KOPT-K1 (cell line): ENCODE data around the gene SYNPO2.
"Not testable (repeated sequence)": the region's sequence is repeated elsewhere in the genome, so short reads cannot be mapped to it uniquely, and the experiment has no call there.

Experiments used
- H3K27ac ChIP-seq: fragments of 200-600 bp; sonication (generic); 2 replicates; pipeline ENCODE4 v1.5.1; 2016; ENCODE audit warnings: antibody characterized with exemption, mild to moderate bottlenecking, low read depth, low read length; ENCODE audit not compliant: poor library complexity, severe bottlenecking
- H3K36me3 ChIP-seq: fragments of 200-600 bp; sonication (generic); 2 replicates; pipeline ENCODE4 v1.5.1; 2017; ENCODE audit warnings: antibody characterized with exemption, mild to moderate bottlenecking, low read length, moderate library complexity; ENCODE audit not compliant: insufficient read depth
- H3K9me3 ChIP-seq: fragments of 200-600 bp; sonication (generic); 2 replicates; pipeline ENCODE4 v1.5.1; 2017; ENCODE audit warnings: antibody characterized with exemption, low read length, mild to moderate bottlenecking; ENCODE audit not compliant: insufficient read depth, poor library complexity, severe bottlenecking

The SYNPO2 gene

DNA sequence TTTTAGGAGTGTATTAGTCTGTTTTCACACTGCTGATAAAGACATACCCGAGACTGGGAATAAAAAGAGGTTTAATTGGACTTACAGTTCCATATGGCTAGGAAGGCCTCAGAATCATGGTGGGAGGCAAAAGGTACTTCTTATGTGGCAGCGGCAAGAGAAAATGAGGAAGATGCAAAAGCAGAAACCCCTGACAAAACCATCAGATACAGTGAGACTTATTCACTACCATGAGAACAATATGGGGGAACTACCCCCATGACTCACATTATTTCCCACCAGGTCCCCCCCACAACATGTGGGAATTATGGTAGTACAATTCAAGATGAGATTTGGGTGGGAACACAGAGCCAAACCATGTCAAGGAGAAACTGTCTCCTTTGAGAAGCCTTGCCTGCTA, 121.6 kb downstream of the SYNPO2 start:
- H3K36me3 ChIP-seq, H3K9me3 ChIP-seq, H3K27ac ChIP-seq: not testable (repeated sequence)

DNA sequence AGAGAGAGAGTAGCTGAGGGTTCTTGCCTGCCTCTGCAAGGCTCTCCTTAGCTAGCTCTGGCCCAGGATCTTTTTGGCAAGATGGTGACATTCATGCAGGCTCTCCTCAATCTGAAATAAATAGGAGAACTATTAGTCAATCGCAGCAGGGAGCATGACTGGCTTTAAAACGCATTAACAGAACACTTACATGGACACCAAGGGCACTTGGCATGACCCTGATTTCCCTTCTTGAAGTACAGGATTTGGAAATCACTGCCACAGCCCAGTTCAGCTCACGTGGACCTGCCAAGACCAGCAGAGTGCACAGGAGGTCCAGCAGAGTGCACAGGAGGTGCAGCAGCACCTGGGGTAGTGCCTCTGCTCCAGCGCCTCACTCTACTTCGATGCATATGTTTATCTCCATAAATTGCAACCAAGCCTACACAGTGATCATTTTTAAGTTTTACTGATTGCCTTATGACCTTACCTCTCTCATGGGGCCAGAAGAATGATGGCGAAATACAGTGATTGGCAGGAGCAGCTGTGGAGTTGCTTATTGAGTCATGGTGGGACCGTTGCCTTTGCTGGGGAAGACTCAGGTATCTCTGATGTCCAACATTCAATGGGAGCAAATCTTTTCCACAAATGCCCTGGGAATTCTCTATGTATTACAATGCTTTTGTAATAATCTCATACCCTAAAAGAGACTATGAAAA, 122.4 kb downstream of the SYNPO2 start:
- Histone ChIP-seq H3K36me3 (no peaks in the 10 kb centered on the region), H3K27ac (no peak overlapping the region), H3K9me3 (no peaks in the 10 kb centered on the region)

DNA sequence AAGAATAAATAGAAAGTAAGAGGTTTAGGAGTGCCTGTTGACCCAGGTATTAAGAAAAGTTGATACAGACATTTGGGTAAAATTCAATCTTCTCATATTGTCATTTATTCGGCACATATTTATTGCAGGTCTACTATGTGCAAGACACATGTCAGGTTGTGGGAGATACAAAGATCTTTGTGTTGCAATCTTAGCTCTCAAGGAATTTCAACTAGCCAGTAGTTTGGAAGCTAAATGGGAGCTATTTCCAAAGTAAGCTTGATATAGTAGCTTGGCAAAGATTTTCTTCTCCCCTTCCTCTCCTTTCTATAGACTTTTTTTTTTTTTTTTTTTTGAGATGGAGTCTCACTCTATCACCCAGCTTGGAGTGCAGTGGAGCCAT, 122.9 kb downstream of the SYNPO2 start:
- Histone ChIP-seq H3K27ac (no peak overlapping the region), H3K9me3 (no peaks in the 10 kb centered on the region), H3K36me3 (no peaks in the 10 kb centered on the region)

DNA sequence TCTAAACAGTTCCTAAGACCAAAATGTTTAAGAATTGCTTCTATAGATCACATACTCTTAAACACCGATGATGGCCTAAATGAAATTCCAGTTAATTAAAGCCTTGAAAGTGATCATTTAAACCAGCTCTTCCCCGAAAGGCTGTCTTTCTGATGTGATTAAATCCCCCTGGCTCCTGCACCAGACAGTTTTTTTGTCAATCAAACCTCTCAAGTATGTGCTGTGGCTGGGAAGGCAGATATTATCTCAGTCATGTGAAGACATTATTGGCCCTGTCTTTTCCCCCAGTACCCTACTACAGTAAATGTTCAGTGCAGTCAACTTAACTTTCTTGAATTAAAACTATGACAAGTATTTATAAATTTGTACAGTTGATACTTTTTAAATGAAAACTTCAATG, 126.0 kb downstream of the SYNPO2 start:
- no peaks in the 10 kb centered on the region for H3K36me3 ChIP-seq

DNA sequence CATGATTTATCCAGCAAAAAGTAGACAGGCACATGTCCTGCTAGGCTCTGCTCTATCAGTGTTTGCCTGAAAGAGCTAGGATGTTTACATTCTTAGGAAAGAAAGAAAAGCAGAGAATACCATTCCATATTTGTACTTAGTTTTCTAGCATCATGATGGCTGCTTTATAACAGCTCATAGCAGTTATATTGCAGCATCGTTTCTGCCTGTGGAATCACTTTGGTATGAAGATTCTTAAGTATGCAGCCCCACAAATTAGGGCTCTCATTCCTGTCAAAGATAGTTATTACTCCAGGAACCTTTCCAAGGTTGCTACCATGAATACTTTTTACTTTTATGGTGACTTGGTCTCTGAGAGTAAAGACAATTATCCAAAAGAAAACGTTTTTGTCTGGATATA, 128.0 kb downstream of the SYNPO2 start:
- Histone ChIP-seq H3K36me3 (no peaks in the 10 kb centered on the region), H3K27ac (no peak overlapping the region), H3K9me3 (no peaks in the 10 kb centered on the region)

More for the DNA sequence above, 126.0 kb downstream of the SYNPO2 start:
- Histone ChIP-seq H3K27ac (no peak overlapping the region), H3K9me3 (no peaks in the 10 kb centered on the region)

DNA sequence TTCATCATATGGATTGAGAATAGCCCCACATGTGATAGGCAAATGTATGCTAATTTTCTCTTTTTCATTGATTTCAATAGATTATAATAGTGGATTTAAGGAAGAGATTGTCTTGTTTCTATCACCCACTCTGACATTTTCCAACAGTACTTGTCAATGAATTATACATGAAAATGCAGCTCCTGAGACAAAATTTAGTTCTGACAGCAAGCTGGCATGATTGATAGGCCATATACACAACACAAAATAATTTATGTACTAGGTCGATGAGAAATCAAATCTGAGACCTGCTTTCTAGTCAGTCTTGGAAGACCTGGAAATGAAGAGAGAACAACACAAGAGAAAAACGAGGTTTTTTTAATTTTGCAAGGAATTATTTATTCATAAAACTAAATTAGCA, 129.0 kb downstream of the SYNPO2 start:
- H3K27ac ChIP-seq: no peak overlapping the region
- no peaks in the 10 kb centered on the region for H3K36me3 ChIP-seq
- no peaks in the 10 kb centered on the region for H3K9me3 ChIP-seq

DNA sequence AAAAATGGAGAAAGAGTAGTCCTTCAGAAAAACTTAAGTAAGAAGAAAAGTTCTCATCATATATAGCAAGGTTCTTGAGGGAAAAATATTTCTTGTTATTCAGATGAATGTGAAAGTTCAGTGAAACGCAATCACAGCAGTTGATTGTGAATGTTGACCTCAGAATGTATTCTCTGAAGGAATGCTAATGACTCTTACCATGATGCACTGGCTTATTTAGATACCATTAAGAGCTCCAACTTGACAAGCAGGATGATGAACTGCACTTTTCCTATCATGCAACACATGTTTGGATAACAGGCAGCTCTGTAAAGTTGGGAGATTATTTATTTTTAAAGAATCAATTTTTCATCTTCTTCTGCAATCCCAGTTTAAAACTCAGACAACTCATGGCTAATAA, 131.5 kb downstream of the SYNPO2 start:
- no peaks in the 10 kb centered on the region for H3K9me3 ChIP-seq
- no peaks in the 10 kb centered on the region for H3K36me3 ChIP-seq

DNA sequence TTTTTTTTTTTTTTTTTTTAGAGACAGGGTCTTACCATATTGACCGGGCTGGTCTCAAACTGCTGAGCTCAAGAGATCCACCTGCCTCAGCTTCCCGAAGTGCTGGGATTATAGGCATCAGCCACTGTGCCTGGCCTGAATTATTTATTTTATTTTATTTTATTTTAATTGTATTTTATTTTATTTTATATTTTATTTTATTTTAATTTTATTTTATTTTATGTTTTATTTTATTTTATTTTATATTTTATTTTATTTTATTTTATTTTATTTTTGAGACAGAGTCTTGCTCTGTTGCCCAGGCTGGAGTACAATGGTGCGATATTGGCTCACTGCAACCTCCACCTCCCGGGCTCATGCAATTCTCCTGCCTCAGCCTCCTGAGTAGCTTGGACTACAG, 133.9 kb downstream of the SYNPO2 start:
- not testable (repeated sequence) for H3K36me3 ChIP-seq, H3K9me3 ChIP-seq, H3K27ac ChIP-seq

More for the DNA sequence above, 131.5 kb downstream of the SYNPO2 start:
- no peak overlapping the region for H3K27ac ChIP-seq

DNA sequence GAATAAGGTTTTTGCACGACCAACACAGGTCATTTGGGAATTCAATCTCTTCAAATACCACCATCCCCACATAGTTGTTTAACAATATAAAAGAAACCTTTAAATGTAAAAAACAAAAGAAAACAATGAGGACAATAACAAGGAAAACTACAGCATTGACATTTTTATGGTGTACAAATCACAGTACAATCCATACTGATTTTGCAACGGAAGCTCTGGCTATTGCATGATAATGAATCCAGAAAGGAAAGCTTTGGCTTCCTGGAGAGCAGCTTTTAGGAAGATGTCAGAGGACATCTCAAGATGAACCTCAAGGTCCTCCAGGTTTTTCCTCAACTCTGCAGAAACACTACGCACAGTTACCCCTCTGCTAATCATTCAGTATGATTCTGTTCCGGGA, 135.4 kb downstream of the SYNPO2 start:
- H3K27ac ChIP-seq: no peak overlapping the region
- H3K36me3 ChIP-seq: no peaks in the 10 kb centered on the region
- no peaks in the 10 kb centered on the region for H3K9me3 ChIP-seq

DNA sequence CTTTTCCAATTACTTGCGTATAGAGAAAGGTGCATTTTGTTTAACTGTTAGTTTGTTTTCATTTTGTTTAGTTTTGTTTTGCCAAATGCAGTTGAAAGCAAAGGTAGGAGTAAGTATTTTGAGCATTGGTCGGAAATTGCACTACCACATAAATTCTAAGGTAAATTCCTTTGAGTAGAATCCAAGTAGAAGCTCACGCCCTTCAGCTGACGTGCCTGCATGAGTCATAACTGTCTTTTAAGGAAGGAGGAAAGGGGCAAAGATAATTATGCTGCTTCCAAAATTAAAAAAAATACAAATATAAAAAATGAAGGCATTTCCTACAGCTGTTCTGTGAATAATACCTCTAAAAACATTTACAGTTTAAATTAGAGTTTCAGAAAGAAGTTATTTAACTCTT, 136.8 kb downstream of the SYNPO2 start:
- H3K36me3 ChIP-seq: no peaks in the 10 kb centered on the region
- H3K9me3 ChIP-seq: no peaks in the 10 kb centered on the region
- H3K27ac ChIP-seq: no peak overlapping the region

DNA sequence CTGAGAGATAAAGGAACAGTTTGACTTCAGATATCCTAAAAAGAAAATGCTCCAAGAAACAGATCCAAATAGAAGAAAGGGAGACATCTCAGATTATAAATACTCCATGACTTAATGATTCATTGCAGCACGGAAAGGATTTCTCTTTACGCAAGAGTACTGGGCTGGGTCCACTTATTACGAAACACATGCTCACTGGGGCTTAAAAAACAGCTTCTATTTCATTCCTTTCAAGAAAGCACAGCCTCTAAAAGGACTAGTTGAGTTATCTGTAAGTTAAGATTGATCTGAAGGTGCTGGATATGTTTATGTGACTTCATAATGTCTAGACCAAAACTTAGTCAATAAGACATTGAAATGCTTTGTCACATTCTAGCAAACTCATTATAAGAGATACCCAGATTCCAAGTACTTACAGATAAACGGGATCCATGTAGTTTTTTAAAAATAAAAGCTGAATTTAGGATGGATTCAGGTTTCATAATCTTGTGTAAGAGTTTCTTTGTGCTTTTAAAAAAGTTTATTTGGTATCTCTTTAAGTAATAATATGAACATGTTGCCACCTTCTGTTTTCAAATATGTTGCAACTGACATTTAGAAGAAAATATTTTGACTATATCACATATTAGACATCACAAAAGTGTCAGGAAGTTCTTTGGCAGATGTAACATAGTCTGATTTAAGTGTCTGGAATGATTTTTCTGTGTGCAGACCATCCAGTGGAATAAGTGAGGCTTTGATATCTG, 137.4 kb downstream of the SYNPO2 start:
- no peaks in the 10 kb centered on the region for H3K36me3 ChIP-seq
- H3K9me3 ChIP-seq: no peaks in the 10 kb centered on the region
- no peak overlapping the region for H3K27ac ChIP-seq

DNA sequence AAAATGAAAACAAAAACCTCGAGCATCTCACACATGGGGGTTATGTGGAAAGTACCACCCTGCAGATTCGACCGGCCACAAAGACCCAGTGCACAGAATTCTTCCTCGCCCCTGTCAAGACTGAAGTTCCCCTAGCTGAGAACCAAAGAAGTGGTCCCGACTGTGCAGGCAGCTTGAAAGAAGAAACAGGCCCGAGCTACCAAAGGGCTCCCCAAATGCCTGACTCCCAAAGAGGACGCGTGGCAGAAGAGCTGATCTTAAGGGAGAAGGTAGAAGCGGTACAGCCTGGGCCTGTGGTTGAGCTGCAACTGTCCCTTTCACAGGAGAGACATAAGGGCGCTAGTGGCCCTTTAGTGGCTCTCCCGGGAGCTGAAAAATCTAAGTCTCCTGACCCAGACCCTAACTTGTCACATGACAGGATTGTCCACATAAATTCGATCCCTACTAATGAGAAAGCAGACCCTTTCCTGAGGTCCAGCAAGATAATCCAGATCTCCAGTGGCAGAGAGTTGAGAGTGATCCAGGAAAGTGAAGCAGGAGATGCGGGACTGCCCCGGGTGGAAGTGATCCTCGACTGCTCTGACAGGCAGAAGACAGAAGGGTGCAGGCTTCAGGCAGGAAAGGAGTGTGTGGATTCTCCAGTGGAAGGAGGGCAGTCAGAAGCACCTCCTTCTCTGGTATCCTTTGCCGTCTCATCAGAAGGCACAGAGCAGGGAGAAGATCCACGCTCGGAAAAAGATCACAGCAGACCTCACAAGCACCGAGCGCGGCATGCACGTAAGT, 138.2 kb downstream of the SYNPO2 start:
- Histone ChIP-seq H3K36me3 (no peaks in the 10 kb centered on the region), H3K27ac (no peak overlapping the region), H3K9me3 (no peaks in the 10 kb centered on the region)

DNA sequence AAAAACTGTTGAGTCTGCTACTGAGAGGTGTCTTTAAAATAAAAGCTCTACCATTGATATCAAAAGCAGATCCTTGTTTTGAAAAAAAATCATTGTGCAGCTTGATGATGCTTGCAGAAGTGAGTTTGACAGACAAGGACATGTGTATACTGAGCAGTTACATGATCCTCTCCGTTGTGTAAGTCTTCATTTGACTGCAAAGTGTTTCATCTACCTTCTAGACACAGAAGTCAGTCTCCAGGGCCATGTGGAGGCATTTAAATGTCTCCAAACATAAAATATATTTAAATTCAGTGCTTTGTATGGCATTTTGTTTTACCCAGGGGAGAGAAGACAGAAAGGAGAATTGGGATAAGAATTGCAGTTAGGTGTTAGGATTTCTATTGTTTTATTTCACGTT, 139.2 kb downstream of the SYNPO2 start:
- no peaks in the 10 kb centered on the region for H3K36me3 ChIP-seq

DNA sequence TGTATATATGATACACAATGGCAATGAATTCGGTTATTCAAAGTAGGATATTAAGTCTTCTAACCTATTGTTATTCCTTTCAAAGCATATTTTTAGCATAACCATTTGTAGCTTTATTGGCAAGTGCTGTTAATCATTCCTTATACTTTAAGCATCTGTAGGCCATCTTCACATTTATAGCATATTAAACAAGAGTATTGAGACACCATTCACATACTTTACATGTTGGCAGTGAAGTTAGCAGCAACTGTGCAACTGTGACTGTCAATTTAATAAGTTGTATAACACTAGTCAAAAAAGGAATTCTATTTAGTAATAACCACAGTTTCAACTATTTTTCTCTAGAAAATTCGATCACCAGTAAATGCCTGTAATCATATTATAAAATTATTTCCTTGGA, 139.6 kb downstream of the SYNPO2 start:
- Histone ChIP-seq H3K27ac (no peak overlapping the region), H3K36me3 (no peaks in the 10 kb centered on the region), H3K9me3 (no peaks in the 10 kb centered on the region)

More for the DNA sequence above, 139.2 kb downstream of the SYNPO2 start:
- Histone ChIP-seq H3K27ac (no peak overlapping the region), H3K9me3 (no peaks in the 10 kb centered on the region)

DNA sequence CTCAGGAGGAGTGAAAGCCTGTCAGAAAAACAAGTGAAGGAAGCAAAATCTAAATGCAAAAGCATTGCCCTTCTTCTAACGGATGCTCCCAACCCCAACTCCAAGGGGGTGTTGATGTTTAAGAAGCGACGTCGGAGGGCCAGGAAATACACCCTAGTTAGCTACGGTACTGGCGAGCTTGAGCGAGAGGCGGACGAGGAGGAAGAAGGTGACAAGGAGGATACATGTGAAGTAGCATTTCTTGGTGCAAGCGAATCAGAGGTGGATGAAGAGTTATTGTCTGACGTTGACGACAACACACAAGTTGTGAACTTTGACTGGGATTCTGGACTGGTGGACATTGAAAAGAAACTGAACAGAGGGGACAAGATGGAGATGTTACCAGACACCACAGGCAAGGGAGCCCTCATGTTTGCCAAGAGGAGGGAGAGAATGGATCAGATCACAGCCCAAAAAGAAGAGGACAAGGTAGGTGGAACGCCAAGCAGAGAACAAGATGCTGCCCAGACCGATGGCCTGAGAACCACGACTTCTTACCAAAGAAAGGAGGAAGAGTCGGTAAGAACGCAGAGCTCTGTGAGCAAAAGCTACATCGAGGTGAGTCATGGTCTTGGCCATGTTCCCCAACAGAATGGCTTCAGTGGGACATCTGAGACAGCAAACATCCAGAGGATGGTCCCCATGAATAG, 141.3 kb downstream of the SYNPO2 start:
- Histone ChIP-seq H3K36me3 (no peaks in the 10 kb centered on the region), H3K9me3 (no peaks in the 10 kb centered on the region), H3K27ac (no peak overlapping the region)
